GM19395 (cell line): ENCODE data around the gene SLC13A2.

Source experiments
- ATAC-seq: cut with Tn5 transposase; IDR thresholded peaks from one replicate; pipeline ENCODE4 v1.9.1; 2021; ENCODE audit warnings: mild to moderate bottlenecking, moderate library complexity; ENCODE audit not compliant: unreplicated experiment

Gene SLC13A2

GRCh38 chr17:28492352-28493310 is 19.2 kb downstream of the SLC13A2 start:
- ATAC-seq: no peak

GRCh38 chr17:28493460-28493859 is 20.0 kb downstream of the SLC13A2 start:
- no peak for ATAC-seq

- ATAC-seq: no peak
These were observed 21.2 kb downstream of the SLC13A2 start for GRCh38 chr17:28494445-28495188.

GRCh38 chr17:28495635-28496034 is 22.2 kb downstream of the SLC13A2 start:
- ATAC-seq: no peak

- no peak for ATAC-seq
These were observed 24.5 kb downstream of the SLC13A2 start for GRCh38 chr17:28497931-28498330.

GRCh38 chr17:28498652-28499363 is 25.4 kb downstream of the SLC13A2 start:
- ATAC-seq: no peak

- no peak for ATAC-seq
These were observed 25.9 kb downstream of the SLC13A2 start for GRCh38 chr17:28499364-28499664.

- no peak for ATAC-seq
These were observed 26.4 kb downstream of the SLC13A2 start for GRCh38 chr17:28499684-28500357.

- peak; percentile 53 for ATAC-seq
These were observed 27.4 kb downstream of the SLC13A2 start for GRCh38 chr17:28500712-28501379.

GRCh38 chr17:28501421-28502284 is 28.2 kb downstream of the SLC13A2 start:
- peak; percentile 25 for ATAC-seq

GRCh38 chr17:28503420-28503819 is 30.0 kb downstream of the SLC13A2 start:
- no peak for ATAC-seq

- no peak for ATAC-seq
These were observed 32.7 kb downstream of the SLC13A2 start, which contains the start of gene FOXN1 for GRCh38 chr17:28505986-28506665. Gene FOXN1, plus strand, starts transcription at chr17:28506348. Its CDS starts 17,622 bp downstream, at chr17:28523970.

GRCh38 chr17:28506763-28507487 is 33.5 kb downstream of the SLC13A2 start:
- no peak for ATAC-seq

GRCh38 chr17:28507567-28508203 is 34.2 kb downstream of the SLC13A2 start:
- no peak for ATAC-seq

GRCh38 chr17:28508211-28508724 is 34.8 kb downstream of the SLC13A2 start:
- no peak for ATAC-seq

- ATAC-seq: no peak
These were observed 36.3 kb downstream of the SLC13A2 start for GRCh38 chr17:28509789-28510188.

GRCh38 chr17:28511858-28512461 is 38.5 kb downstream of the SLC13A2 start:
- no peak for ATAC-seq
